GM06990 (cell line): ENCODE data around the gene GGTLC1.

Experiments used
- DNase-seq: peaks from one replicate; pipeline ENCODE4 v3.0.0-alpha.2; 2011; ENCODE audit not compliant: insufficient read length; ENCODE audit errors: extremely low read depth
- H3K27me3 ChIP-seq: replicated peaks from 2 replicates; pipeline ENCODE4 v1.6.0; 2011; ENCODE audit warnings: low read length; ENCODE audit not compliant: control insufficient read depth, insufficient read depth
- H3K36me3 ChIP-seq: 2 replicates; pipeline ENCODE4 v1.5.1; 2011; ENCODE audit warnings: low read length; ENCODE audit not compliant: control insufficient read depth, insufficient read depth
- H3K4me3 ChIP-seq: replicated peaks from 2 replicates; pipeline ENCODE4 v1.5.1; 2011; ENCODE audit warnings: low read depth, mild to moderate bottlenecking, control low read depth, low read length
- CTCF ChIP-seq: IDR thresholded peaks from 2 replicates; pipeline ENCODE4 v1.5.1; 2011; ENCODE audit warnings: low read length, control low read depth, mild to moderate bottlenecking, inconsistent platforms; ENCODE audit not compliant: insufficient read depth, poor library complexity, severe bottlenecking

The GGTLC1 gene

GRCh38 chr20:24022621-24023180 is 34.1 kb upstream of the GGTLC1 start:
- H3K27me3 ChIP-seq, result no peaks in the 10 kb centered on the region
- no peak for TF ChIP-seq CTCF
- no peak for DNase-seq
- H3K4me3 ChIP-seq, result no peak overlapping the region
- H3K36me3 ChIP-seq, result no peaks in the 10 kb centered on the region

GRCh38 chr20:24018796-24019195 is 30.2 kb upstream of the GGTLC1 start:
- TF ChIP-seq CTCF, result no peak
- H3K36me3 ChIP-seq, result no peaks in the 10 kb centered on the region
- no peak for DNase-seq
- H3K27me3 ChIP-seq, result peaks cover 1% of the 10 kb centered on the region; the same call in 1 of the 2 replicates
- H3K4me3 ChIP-seq, result no peak overlapping the region

GRCh38 chr20:24017458-24017755 is 28.8 kb upstream of the GGTLC1 start:
- Histone ChIP-seq H3K27me3 (peaks cover 1% of the 10 kb centered on the region; the same call in 1 of the 2 replicates), H3K4me3 (no peak overlapping the region)
- TF ChIP-seq CTCF, result no peak

GRCh38 chr20:24016607-24017457 is 28.3 kb upstream of the GGTLC1 start:
- DNase-seq, result no peak
- Histone ChIP-seq H3K4me3 (no peak overlapping the region), H3K27me3 (peaks cover 1% of the 10 kb centered on the region; the same call in 1 of the 2 replicates), H3K36me3 (no peaks in the 10 kb centered on the region)
- TF ChIP-seq CTCF, result no peak

More at GRCh38 chr20:24017458-24017755, 28.8 kb upstream of the GGTLC1 start:
- no peak for DNase-seq
- no peaks in the 10 kb centered on the region for H3K36me3 ChIP-seq

GRCh38 chr20:24013953-24014352 is 25.4 kb upstream of the GGTLC1 start:
- no peak for TF ChIP-seq CTCF
- no peaks in the 10 kb centered on the region for H3K36me3 ChIP-seq

GRCh38 chr20:24011282-24011681 is 22.7 kb upstream of the GGTLC1 start:
- TF ChIP-seq CTCF, result no peak
- DNase-seq, result no peak
- H3K4me3 ChIP-seq, result no peak overlapping the region
- peaks cover 6% of the 10 kb centered on the region; the same call in 1 of the 2 replicates for H3K27me3 ChIP-seq
- no peaks in the 10 kb centered on the region for H3K36me3 ChIP-seq

More at GRCh38 chr20:24013953-24014352, 25.4 kb upstream of the GGTLC1 start:
- Histone ChIP-seq H3K27me3 (peaks cover 4% of the 10 kb centered on the region; the same call in 1 of the 2 replicates), H3K4me3 (no peak overlapping the region)
- DNase-seq, result no peak
